SK-N-SH treated with all-trans-retinoic acid at 6 μM for 48 hours (cell line): ENCODE results near the gene MNX1.

Experiments
- ATAC-seq: fragments of 200-7000 bp; cut with Tn5 transposase; 3 replicates; pipeline ENCODE4 v1.9.1; 2020; ENCODE audit warnings: mild to moderate bottlenecking, moderate library complexity
- ARNTL ChIP-seq: fragments of 450-650 bp; formaldehyde crosslinking; IDR thresholded peaks from 2 replicates; pipeline ENCODE4 v1.5.0; 2020; ENCODE audit warnings: low read depth, mild to moderate bottlenecking, moderate library complexity, borderline replicate concordance
- BACH2 ChIP-seq: fragments of 250-450 bp; sonication (Bioruptor Pico); IDR thresholded peaks from 2 replicates; pipeline ENCODE4 v1.9.0; 2021; ENCODE audit warnings: mild to moderate bottlenecking, borderline replicate concordance
- GLIS3 ChIP-seq: fragments of 250-450 bp; sonication (Bioruptor Pico); IDR thresholded peaks from 2 replicates; pipeline ENCODE4 v1.5.0; 2020; ENCODE audit warnings: mild to moderate bottlenecking, moderate library complexity
- ISL1 ChIP-seq: fragments of 250-450 bp; sonication (Bioruptor Pico); IDR thresholded peaks from 2 replicates; pipeline ENCODE4 v2.1.2; 2022; ENCODE audit warnings: mild to moderate bottlenecking, moderate library complexity
- OSR1 ChIP-seq: fragments of 250-450 bp; sonication (Bioruptor Pico); IDR thresholded peaks from 2 replicates; pipeline ENCODE4 v1.8.0; 2022; ENCODE audit warnings: moderate library complexity, mild to moderate bottlenecking, inconsistent platforms
- PPARA ChIP-seq: fragments of 250-450 bp; sonication (Bioruptor Pico); IDR thresholded peaks from 2 replicates; pipeline ENCODE4 v1.5.0; 2020; ENCODE audit warnings: mild to moderate bottlenecking, borderline replicate concordance
- RARB ChIP-seq: fragments of 250-450 bp; sonication (Bioruptor Pico); IDR thresholded peaks from 2 replicates; pipeline ENCODE4 v1.8.0; 2021; ENCODE audit warnings: mild to moderate bottlenecking, moderate library complexity
- SNAI2 ChIP-seq: fragments of 250-450 bp; sonication (Bioruptor Pico); IDR thresholded peaks from 2 replicates; pipeline ENCODE4 v1.5.0; 2020; ENCODE audit warnings: mild to moderate bottlenecking, moderate library complexity
- TCF4 ChIP-seq: fragments of 250-450 bp; sonication (Bioruptor Pico); IDR thresholded peaks from 2 replicates; pipeline ENCODE4 v1.8.0; 2021; ENCODE audit warnings: mild to moderate bottlenecking, moderate library complexity, borderline replicate concordance
- TOX ChIP-seq: fragments of 250-450 bp; sonication (Bioruptor Pico); IDR thresholded peaks from 2 replicates; pipeline ENCODE4 v1.8.0; 2021; ENCODE audit warnings: mild to moderate bottlenecking, moderate library complexity, borderline replicate concordance
- ZFP3 ChIP-seq: fragments of 250-450 bp; sonication (Bioruptor Pico); IDR thresholded peaks from 2 replicates; pipeline ENCODE4 v1.5.0; 2020; ENCODE audit warnings: mild to moderate bottlenecking, moderate library complexity
- ZFP30 ChIP-seq: fragments of 450-650 bp; formaldehyde crosslinking; IDR thresholded peaks from 2 replicates; pipeline ENCODE4 v1.5.0; 2022; ENCODE audit warnings: mild to moderate bottlenecking, moderate library complexity
- ZNF565 ChIP-seq: fragments of 450-650 bp; formaldehyde crosslinking; conservative IDR thresholded peaks from 2 replicates; pipeline ENCODE4 v1.5.0; 2020; ENCODE audit warnings: low read depth, mild to moderate bottlenecking, moderate library complexity
- ZNF8 ChIP-seq: fragments of 450-650 bp; formaldehyde crosslinking; IDR thresholded peaks from 2 replicates; pipeline ENCODE4 v1.5.0; 2020; ENCODE audit warnings: mild to moderate bottlenecking, moderate library complexity
- TF ChIP-seq, protein P1 (sequence below): fragments of 250-450 bp; sonication (Bioruptor Pico); IDR thresholded peaks from 2 replicates; pipeline ENCODE4 v1.5.1; 2021; ENCODE audit warnings: mild to moderate bottlenecking, moderate library complexity
- TF ChIP-seq, protein P2 (sequence below): fragments of 250-450 bp; sonication (Bioruptor Pico); IDR thresholded peaks from 2 replicates; pipeline ENCODE4 v1.5.0; 2020; ENCODE audit warnings: mild to moderate bottlenecking, moderate library complexity
- TF ChIP-seq, protein P3 (sequence below): fragments of 250-450 bp; sonication (Bioruptor Pico); IDR thresholded peaks from 2 replicates; pipeline ENCODE4 v1.5.1; 2020; ENCODE audit warnings: low read depth, mild to moderate bottlenecking, moderate library complexity
- TF ChIP-seq, protein P4 (sequence below): fragments of 250-450 bp; sonication (Bioruptor Pico); IDR thresholded peaks from 2 replicates; pipeline ENCODE4 v1.8.0; 2020; ENCODE audit warnings: mild to moderate bottlenecking, moderate library complexity, borderline replicate concordance

The MNX1 gene

DNA sequence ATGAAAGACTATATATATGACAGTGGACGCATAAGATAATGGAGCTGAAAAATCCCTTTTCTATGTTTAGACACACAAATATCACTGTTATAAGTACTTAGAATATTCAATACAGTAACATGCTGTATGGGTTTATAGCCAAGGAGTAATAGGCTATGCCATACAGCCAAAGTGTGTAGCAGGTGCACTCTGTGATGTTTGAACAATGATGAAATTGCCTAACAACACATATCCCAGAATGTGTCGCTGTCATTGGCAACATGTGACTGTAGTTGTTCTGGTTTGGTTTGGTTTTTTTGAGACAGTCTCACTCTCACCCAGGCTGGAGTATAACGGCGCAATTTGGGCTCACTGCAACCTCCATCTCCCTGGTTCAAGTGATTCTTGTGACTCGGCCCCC lies 34.8 kb downstream of the MNX1 start:
- TF ChIP-seq ZFP30 (CRISPR knock-in tag) (no peak), ARNTL (no peak), PPARA (CRISPR knock-in tag) (no peak), ZNF565 (no peak), OSR1 (CRISPR knock-in tag) (no peak)
- TF ChIP-seq, all 23 proteins: peak for 0
- ATAC-seq = no peak

DNA sequence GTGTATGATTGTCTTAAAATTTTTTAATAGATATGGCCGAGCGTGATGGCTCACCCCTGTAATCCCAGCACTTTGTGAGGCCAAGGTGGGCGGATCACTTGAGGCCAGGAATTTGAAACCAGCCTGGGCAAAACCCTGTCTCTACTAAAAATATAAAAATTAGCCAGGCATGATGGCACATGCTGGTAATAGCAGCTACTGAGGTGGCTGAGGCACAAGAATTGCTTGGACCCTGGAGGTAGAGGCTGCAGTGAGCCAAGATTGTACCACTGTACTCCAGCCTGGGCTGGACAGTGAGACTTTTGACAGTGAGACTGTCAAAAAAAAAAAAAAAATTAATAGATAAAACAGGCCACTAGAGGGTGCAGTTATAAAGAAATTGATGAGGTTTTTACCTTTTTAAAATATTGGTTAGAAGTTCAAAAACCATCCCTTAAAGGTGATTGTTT lies 40.5 kb downstream of the MNX1 start:
- ATAC-seq = peak; percentile 75
- no peak for TF ChIP-seq TOX (CRISPR knock-in tag)
- no peak for TF ChIP-seq TCF4 (CRISPR knock-in tag)
- no peak for TF ChIP-seq ISL1
- no peak for TF ChIP-seq OSR1 (CRISPR knock-in tag)
- TF ChIP-seq, protein P1, sequence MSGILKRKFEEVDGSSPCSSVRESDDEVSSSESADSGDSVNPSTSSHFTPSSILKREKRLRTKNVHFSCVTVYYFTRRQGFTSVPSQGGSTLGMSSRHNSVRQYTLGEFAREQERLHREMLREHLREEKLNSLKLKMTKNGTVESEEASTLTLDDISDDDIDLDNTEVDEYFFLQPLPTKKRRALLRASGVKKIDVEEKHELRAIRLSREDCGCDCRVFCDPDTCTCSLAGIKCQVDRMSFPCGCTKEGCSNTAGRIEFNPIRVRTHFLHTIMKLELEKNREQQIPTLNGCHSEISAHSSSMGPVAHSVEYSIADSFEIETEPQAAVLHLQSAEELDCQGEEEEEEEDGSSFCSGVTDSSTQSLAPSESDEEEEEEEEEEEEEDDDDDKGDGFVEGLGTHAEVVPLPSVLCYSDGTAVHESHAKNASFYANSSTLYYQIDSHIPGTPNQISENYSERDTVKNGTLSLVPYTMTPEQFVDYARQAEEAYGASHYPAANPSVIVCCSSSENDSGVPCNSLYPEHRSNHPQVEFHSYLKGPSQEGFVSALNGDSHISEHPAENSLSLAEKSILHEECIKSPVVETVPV = no peak
- TF ChIP-seq RARB (CRISPR knock-in tag) = no peak
- TF ChIP-seq GLIS3 (CRISPR knock-in tag) = no peak
- no peak for TF ChIP-seq ARNTL
- TF ChIP-seq ZNF8 (CRISPR knock-in tag) = no peak
- no peak for TF ChIP-seq PPARA (CRISPR knock-in tag)
- no peak for TF ChIP-seq SNAI2 (CRISPR knock-in tag)
- TF ChIP-seq, protein P2, sequence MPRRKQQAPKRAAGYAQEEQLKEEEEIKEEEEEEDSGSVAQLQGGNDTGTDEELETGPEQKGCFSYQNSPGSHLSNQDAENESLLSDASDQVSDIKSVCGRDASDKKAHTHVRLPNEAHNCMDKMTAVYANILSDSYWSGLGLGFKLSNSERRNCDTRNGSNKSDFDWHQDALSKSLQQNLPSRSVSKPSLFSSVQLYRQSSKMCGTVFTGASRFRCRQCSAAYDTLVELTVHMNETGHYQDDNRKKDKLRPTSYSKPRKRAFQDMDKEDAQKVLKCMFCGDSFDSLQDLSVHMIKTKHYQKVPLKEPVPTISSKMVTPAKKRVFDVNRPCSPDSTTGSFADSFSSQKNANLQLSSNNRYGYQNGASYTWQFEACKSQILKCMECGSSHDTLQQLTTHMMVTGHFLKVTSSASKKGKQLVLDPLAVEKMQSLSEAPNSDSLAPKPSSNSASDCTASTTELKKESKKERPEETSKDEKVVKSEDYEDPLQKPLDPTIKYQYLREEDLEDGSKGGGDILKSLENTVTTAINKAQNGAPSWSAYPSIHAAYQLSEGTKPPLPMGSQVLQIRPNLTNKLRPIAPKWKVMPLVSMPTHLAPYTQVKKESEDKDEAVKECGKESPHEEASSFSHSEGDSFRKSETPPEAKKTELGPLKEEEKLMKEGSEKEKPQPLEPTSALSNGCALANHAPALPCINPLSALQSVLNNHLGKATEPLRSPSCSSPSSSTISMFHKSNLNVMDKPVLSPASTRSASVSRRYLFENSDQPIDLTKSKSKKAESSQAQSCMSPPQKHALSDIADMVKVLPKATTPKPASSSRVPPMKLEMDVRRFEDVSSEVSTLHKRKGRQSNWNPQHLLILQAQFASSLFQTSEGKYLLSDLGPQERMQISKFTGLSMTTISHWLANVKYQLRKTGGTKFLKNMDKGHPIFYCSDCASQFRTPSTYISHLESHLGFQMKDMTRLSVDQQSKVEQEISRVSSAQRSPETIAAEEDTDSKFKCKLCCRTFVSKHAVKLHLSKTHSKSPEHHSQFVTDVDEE (CRISPR knock-in tag) = no peak

DNA sequence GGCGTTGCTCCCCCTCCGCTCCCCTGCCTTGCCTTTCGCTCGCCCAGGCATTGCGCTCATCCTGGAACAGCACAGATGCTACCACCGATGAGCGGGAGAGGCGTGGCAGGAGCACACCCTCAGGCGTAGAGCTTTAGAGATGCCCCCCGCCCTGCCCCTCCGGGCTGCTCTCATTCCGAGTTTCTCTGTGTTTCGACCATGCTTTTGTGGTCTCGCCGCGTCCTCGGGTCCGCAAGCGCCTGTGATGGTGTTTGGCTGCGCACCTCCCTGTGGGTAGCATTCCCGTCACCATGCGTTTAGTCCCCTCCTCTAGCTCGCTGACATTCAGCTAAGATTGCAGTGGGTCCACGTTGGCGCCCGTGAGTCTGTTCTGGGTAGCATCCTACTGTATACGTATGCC lies 42.3 kb downstream of the MNX1 start:
- ATAC-seq = no peak
- TF ChIP-seq ZFP3 (CRISPR knock-in tag) = no peak
- TF ChIP-seq, protein P2 (CRISPR knock-in tag) = no peak
- no peak for TF ChIP-seq SNAI2 (CRISPR knock-in tag)
- TF ChIP-seq, protein P1 = no peak
- TF ChIP-seq, protein P3, sequence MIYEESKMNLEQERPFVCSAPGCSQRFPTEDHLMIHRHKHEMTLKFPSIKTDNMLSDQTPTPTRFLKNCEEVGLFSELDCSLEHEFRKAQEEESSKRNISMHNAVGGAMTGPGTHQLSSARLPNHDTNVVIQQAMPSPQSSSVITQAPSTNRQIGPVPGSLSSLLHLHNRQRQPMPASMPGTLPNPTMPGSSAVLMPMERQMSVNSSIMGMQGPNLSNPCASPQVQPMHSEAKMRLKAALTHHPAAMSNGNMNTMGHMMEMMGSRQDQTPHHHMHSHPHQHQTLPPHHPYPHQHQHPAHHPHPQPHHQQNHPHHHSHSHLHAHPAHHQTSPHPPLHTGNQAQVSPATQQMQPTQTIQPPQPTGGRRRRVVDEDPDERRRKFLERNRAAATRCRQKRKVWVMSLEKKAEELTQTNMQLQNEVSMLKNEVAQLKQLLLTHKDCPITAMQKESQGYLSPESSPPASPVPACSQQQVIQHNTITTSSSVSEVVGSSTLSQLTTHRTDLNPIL = no peak
- TF ChIP-seq BACH2 = no peak
- TF ChIP-seq, protein P4, sequence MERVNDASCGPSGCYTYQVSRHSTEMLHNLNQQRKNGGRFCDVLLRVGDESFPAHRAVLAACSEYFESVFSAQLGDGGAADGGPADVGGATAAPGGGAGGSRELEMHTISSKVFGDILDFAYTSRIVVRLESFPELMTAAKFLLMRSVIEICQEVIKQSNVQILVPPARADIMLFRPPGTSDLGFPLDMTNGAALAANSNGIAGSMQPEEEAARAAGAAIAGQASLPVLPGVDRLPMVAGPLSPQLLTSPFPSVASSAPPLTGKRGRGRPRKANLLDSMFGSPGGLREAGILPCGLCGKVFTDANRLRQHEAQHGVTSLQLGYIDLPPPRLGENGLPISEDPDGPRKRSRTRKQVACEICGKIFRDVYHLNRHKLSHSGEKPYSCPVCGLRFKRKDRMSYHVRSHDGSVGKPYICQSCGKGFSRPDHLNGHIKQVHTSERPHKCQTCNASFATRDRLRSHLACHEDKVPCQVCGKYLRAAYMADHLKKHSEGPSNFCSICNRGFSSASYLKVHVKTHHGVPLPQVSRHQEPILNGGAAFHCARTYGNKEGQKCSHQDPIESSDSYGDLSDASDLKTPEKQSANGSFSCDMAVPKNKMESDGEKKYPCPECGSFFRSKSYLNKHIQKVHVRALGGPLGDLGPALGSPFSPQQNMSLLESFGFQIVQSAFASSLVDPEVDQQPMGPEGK (CRISPR knock-in tag) = no peak
